HG03095 (cell line): ENCODE data around the gene PNLIPRP3.

Source experiments
- ATAC-seq: cut with Tn5 transposase; IDR thresholded peaks from one replicate; pipeline ENCODE4 v1.9.1; 2021; ENCODE audit warnings: moderate library complexity; ENCODE audit not compliant: unreplicated experiment

PNLIPRP3 gene

GRCh38 chr10:116450861-116451260, 23.2 kb downstream of the PNLIPRP3 start:
- no peak for ATAC-seq

- ATAC-seq, result no peak
These were observed 24.2 kb downstream of the PNLIPRP3 start for GRCh38 chr10:116451711-116452337.

- no peak for ATAC-seq
These were observed 24.7 kb downstream of the PNLIPRP3 start for GRCh38 chr10:116452338-116452720.

GRCh38 chr10:116457488-116457887, 29.8 kb downstream of the PNLIPRP3 start:
- ATAC-seq, result no peak

- no peak for ATAC-seq
These were observed 32.6 kb downstream of the PNLIPRP3 start for GRCh38 chr10:116460219-116460618.

- ATAC-seq, result no peak
These were observed 34.0 kb downstream of the PNLIPRP3 start for GRCh38 chr10:116461680-116462079.

- no peak for ATAC-seq
These were observed 36.6 kb downstream of the PNLIPRP3 start for GRCh38 chr10:116464257-116464656.

GRCh38 chr10:116465546-116465945, 37.9 kb downstream of the PNLIPRP3 start:
- ATAC-seq, result no peak

GRCh38 chr10:116466715-116467422, 39.2 kb downstream of the PNLIPRP3 start:
- no peak for ATAC-seq

GRCh38 chr10:116469437-116469836, 41.8 kb downstream of the PNLIPRP3 start:
- no peak for ATAC-seq

GRCh38 chr10:116470071-116470470, 42.4 kb downstream of the PNLIPRP3 start:
- no peak for ATAC-seq

GRCh38 chr10:116470768-116471415, 43.2 kb downstream of the PNLIPRP3 start:
- no peak for ATAC-seq

GRCh38 chr10:116472891-116473290, 45.2 kb downstream of the PNLIPRP3 start:
- ATAC-seq, result no peak

GRCh38 chr10:116475866-116476265, 48.2 kb downstream of the PNLIPRP3 start:
- no peak for ATAC-seq

- ATAC-seq, result no peak
These were observed 48.8 kb downstream of the PNLIPRP3 start for GRCh38 chr10:116476461-116476860.

GRCh38 chr10:116477986-116478664, 50.5 kb downstream of the PNLIPRP3 start:
- ATAC-seq, result no peak

- ATAC-seq, result no peak
These were observed 59.3 kb downstream of the PNLIPRP3 start for GRCh38 chr10:116486770-116487448.

GRCh38 chr10:116487522-116488430, 60.1 kb downstream of the PNLIPRP3 start:
- no peak for ATAC-seq

- no peak for ATAC-seq
These were observed 61.8 kb downstream of the PNLIPRP3 start for GRCh38 chr10:116489460-116489859.
